ENCODE measurements around the gene RNF20.

GRCh38 chr9:101571114-101571513, 37.5 kb downstream of the RNF20 start:
- TF ChIP-seq POLR2AphosphoS5 (IDR thresholded peaks at IDR 0.05; ENCODE audit: insufficient read depth, low read depth, low read length) = no peak
- no peak for TF ChIP-seq CTCF (IDR thresholded peaks at IDR 0.05; ENCODE audit: extremely low read depth in 1 of 2, insufficient read depth in 1 of 2, low read depth in 1 of 2, low read length in 2 of 2)
- TF ChIP-seq EZH2 (IDR thresholded peaks at IDR 0.05; ENCODE audit: borderline replicate concordance, low read depth, low read length, severe bottlenecking) = no peak
- no peak for TF ChIP-seq FOS (IDR thresholded peaks at IDR 0.05; ENCODE audit: borderline replicate concordance, insufficient read depth, low read length)
- no peak for TF ChIP-seq JUN (IDR thresholded peaks at IDR 0.05; ENCODE audit: borderline replicate concordance, insufficient read depth, insufficient read length, low read depth)
- no peak for TF ChIP-seq MYC (IDR thresholded peaks at IDR 0.05; ENCODE audit: low read depth, low read length)
- no peak for TF ChIP-seq POLR2A (IDR thresholded peaks at IDR 0.05; ENCODE audit: low read depth, low read length)
